Panc1 (cell line): ENCODE measurements around the gene APCDD1.

Experiments
- POLR2AphosphoS5 ChIP-seq: IDR thresholded peaks from 2 replicates; pipeline ENCODE4 v1.6.1; 2012; ENCODE audit warnings: mild to moderate bottlenecking, low read depth, low read length, moderate library complexity
- TF ChIP-seq, protein P1 (sequence below): fragments of 450-650 bp; IDR thresholded peaks from 2 replicates; pipeline ENCODE4 v1.5.1; 2017; ENCODE audit warnings: mild to moderate bottlenecking
- TF ChIP-seq, protein P2 (sequence below), 2 experiments: IDR thresholded peaks; 2 replicates each; pipeline ENCODE4 v1.6.1; 2011 to 2012; ENCODE audit warnings: low read depth in 2 of 2, control low read depth in 1 of 2, low read length in 1 of 2, mild to moderate bottlenecking in 1 of 2, moderate library complexity in 1 of 2; ENCODE audit not compliant: insufficient read depth in 1 of 2

- TF ChIP-seq POLR2AphosphoS5: no peak
- TF ChIP-seq, protein P1, sequence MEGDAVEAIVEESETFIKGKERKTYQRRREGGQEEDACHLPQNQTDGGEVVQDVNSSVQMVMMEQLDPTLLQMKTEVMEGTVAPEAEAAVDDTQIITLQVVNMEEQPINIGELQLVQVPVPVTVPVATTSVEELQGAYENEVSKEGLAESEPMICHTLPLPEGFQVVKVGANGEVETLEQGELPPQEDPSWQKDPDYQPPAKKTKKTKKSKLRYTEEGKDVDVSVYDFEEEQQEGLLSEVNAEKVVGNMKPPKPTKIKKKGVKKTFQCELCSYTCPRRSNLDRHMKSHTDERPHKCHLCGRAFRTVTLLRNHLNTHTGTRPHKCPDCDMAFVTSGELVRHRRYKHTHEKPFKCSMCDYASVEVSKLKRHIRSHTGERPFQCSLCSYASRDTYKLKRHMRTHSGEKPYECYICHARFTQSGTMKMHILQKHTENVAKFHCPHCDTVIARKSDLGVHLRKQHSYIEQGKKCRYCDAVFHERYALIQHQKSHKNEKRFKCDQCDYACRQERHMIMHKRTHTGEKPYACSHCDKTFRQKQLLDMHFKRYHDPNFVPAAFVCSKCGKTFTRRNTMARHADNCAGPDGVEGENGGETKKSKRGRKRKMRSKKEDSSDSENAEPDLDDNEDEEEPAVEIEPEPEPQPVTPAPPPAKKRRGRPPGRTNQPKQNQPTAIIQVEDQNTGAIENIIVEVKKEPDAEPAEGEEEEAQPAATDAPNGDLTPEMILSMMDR: no peak
- TF ChIP-seq, protein P2, sequence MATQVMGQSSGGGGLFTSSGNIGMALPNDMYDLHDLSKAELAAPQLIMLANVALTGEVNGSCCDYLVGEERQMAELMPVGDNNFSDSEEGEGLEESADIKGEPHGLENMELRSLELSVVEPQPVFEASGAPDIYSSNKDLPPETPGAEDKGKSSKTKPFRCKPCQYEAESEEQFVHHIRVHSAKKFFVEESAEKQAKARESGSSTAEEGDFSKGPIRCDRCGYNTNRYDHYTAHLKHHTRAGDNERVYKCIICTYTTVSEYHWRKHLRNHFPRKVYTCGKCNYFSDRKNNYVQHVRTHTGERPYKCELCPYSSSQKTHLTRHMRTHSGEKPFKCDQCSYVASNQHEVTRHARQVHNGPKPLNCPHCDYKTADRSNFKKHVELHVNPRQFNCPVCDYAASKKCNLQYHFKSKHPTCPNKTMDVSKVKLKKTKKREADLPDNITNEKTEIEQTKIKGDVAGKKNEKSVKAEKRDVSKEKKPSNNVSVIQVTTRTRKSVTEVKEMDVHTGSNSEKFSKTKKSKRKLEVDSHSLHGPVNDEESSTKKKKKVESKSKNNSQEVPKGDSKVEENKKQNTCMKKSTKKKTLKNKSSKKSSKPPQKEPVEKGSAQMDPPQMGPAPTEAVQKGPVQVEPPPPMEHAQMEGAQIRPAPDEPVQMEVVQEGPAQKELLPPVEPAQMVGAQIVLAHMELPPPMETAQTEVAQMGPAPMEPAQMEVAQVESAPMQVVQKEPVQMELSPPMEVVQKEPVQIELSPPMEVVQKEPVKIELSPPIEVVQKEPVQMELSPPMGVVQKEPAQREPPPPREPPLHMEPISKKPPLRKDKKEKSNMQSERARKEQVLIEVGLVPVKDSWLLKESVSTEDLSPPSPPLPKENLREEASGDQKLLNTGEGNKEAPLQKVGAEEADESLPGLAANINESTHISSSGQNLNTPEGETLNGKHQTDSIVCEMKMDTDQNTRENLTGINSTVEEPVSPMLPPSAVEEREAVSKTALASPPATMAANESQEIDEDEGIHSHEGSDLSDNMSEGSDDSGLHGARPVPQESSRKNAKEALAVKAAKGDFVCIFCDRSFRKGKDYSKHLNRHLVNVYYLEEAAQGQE (IDR thresholded peaks at IDR 0.05; ENCODE audit: insufficient read depth in 1 of 2, low read depth in 2 of 2, low read length in 1 of 2): no peak
Measured at GRCh38 chr18:10515456-10515855, 61.0 kb downstream of the APCDD1 start.
